Activated CD8-positive, alpha-beta memory T cell treated with anti-CD3 and anti-CD28 coated beads for 48 hours (primary cell): Measurements from ENCODE around the gene SLC12A9.

Source experiments
- DNase-seq, 3 experiments: peaks; one replicate each; pipeline ENCODE4 v3.0.0-alpha.2; 2020; ENCODE audit warnings: low read depth in 2 of 3, low spot score in 2 of 3

SLC12A9 gene

GRCh38 chr7:100882201-100882600 is 29.7 kb downstream of the SLC12A9 start:
- no peak for DNase-seq

- no peak for DNase-seq
These were observed 30.4 kb downstream of the SLC12A9 start for GRCh38 chr7:100882785-100883526.

- DNase-seq: no peak
These were observed 32.4 kb downstream of the SLC12A9 start for GRCh38 chr7:100884736-100885439.

- no peak for DNase-seq
These were observed 33.1 kb downstream of the SLC12A9 start for GRCh38 chr7:100885440-100886141.

- no peak for DNase-seq
These were observed 33.8 kb downstream of the SLC12A9 start for GRCh38 chr7:100886142-100886935.

GRCh38 chr7:100886936-100887515 is 34.5 kb downstream of the SLC12A9 start:
- DNase-seq: no peak

GRCh38 chr7:100887516-100888290 is 35.2 kb downstream of the SLC12A9 start:
- DNase-seq: no peak

GRCh38 chr7:100888291-100888987 is 35.9 kb downstream of the SLC12A9 start:
- DNase-seq: no peak

GRCh38 chr7:100888988-100889750 is 36.7 kb downstream of the SLC12A9 start, which contains the start of gene UFSP1:
TSS of gene UFSP1 (minus strand) at chr7:100889715. CDS start at chr7:100889271, 444 bp downstream.
- DNase-seq: peak in 1 of 3 experiments; percentile 43

- no peak for DNase-seq
These were observed 38.4 kb downstream of the SLC12A9 start for GRCh38 chr7:100890653-100891567.

GRCh38 chr7:100891568-100892247 is 39.2 kb downstream of the SLC12A9 start:
- no peak for DNase-seq

- no peak for DNase-seq
These were observed 40.1 kb downstream of the SLC12A9 start for GRCh38 chr7:100892364-100893317.

GRCh38 chr7:100893318-100893895 is 40.9 kb downstream of the SLC12A9 start:
- DNase-seq: no peak

- no peak for DNase-seq
These were observed 41.6 kb downstream of the SLC12A9 start for GRCh38 chr7:100893910-100894721.
